Suprapubic skin (tissue), 4 donors: ENCODE results near the gene AKAP1. TPM values are rescaled to one million over a fixed set of nuclear protein-coding genes. Genes with fewer than 3 reads are reported as not detected.
"Not testable (repeated sequence)": the region's sequence is repeated elsewhere in the genome, so short reads cannot be mapped to it uniquely, and the experiment has no call there.

Experiments used
- DNase-seq, 2 donors: peaks; one replicate each; pipeline ENCODE4 v3.0.0-alpha.2; 2019; ENCODE audit warnings: low spot score in 2 of 2
- H3K27ac ChIP-seq: fragments of 200-600 bp; sonication (generic); one replicate; pipeline ENCODE4 v1.5.1; 2019
- H3K27me3 ChIP-seq: fragments of 200-600 bp; sonication (generic); one replicate; pipeline ENCODE4 v1.5.1; 2019
- H3K36me3 ChIP-seq: fragments of 200-600 bp; sonication (generic); one replicate; pipeline ENCODE4 v1.5.1; 2019
- H3K4me1 ChIP-seq: fragments of 200-600 bp; sonication (generic); one replicate; pipeline ENCODE4 v1.5.1; 2019
- H3K4me3 ChIP-seq: fragments of 200-600 bp; sonication (generic); one replicate; pipeline ENCODE4 v1.5.1; 2019; ENCODE audit warnings: mild to moderate bottlenecking
- H3K9me3 ChIP-seq: fragments of 200-600 bp; sonication (generic); one replicate; pipeline ENCODE4 v1.5.1; 2019
- CTCF ChIP-seq, 2 donors: fragments of 200-600 bp in 1 of 2; fragments of 450-650 bp in 1 of 2; sonication (generic) in 1 of 2; IDR thresholded peaks; one replicate each; pipeline ENCODE4 v1.5.1; 2016 to 2019; ENCODE audit warnings: antibody characterized with exemption in 2 of 2, mild to moderate bottlenecking in 1 of 2, moderate library complexity in 1 of 2
- EP300 ChIP-seq: sonication (generic); formaldehyde crosslinking; IDR thresholded peaks from one replicate; pipeline ENCODE4 v1.6.1; 2017; ENCODE audit warnings: antibody characterized with exemption
- POLR2A ChIP-seq, 2 donors: fragments of 450-650 bp; IDR thresholded peaks; one replicate each; pipeline ENCODE4 v1.6.1; 2017; ENCODE audit warnings: antibody characterized with exemption in 2 of 2, mild to moderate bottlenecking in 2 of 2, moderate library complexity in 2 of 2
- POLR2AphosphoS5 ChIP-seq, 3 donors: sonication (generic); formaldehyde crosslinking; IDR thresholded peaks; one replicate each; pipeline ENCODE4 v1.6.1; 2017; ENCODE audit warnings: antibody characterized with exemption in 3 of 3
- WGBS: methylation state at CpG from one replicate; pipeline ENCODE4 v1.1.5; 2018; 5-methylcytosine and 5-hydroxymethylcytosine counted together
- total RNA-seq, 4 donors: library from RNA; depleted of rRNA; stranded (reverse); fragments of >200 nt; gene quantifications; one replicate each; pipeline ENCODE4 v1.1.0, GENCODE V29; 2016

Gene AKAP1
- total RNA-seq, 4 donors from 2014 or later, result 50.1 to 76.2 (median 56.4) TPM

DNA sequence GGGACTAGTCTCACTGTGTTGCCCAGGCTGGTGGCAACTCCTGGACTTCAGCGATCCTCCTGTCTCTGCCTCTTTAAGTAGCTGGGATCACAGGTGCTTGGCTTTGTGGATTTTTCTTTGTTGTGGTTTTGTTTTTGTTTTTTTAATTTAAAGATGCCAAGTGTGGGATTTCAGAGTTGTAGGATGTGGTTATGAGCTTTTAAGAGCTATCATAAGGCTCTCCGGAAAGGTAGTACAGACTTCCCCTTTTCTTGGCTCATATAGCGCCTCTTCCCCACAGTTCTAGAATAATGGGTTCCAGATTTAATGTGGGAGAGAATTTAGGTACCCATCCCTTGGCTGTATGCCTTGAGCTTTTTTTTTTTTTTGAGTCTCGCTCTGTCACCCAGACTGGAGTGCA, 17.1 kb downstream of the AKAP1 start:
- H3K27me3 ChIP-seq, result no peaks in the 10 kb centered on the region
- 71% methylated on average over 4 of the region's 4 CpGs for WGBS
- peaks cover 28% of the 10 kb centered on the region for H3K4me1 ChIP-seq
- no peak overlapping the region for H3K27ac ChIP-seq
- H3K4me3 ChIP-seq, result no peak overlapping the region
- H3K36me3 ChIP-seq, result no peaks in the 10 kb centered on the region
- TF ChIP-seq CTCF (IDR thresholded peaks at IDR 0.05) (no peak), EP300 (no peak), POLR2A (IDR thresholded peaks at IDR 0.05) (no peak), POLR2AphosphoS5 (IDR thresholded peaks at IDR 0.05) (no peak)
- no peak for DNase-seq
- H3K9me3 ChIP-seq, result no peaks in the 10 kb centered on the region

DNA sequence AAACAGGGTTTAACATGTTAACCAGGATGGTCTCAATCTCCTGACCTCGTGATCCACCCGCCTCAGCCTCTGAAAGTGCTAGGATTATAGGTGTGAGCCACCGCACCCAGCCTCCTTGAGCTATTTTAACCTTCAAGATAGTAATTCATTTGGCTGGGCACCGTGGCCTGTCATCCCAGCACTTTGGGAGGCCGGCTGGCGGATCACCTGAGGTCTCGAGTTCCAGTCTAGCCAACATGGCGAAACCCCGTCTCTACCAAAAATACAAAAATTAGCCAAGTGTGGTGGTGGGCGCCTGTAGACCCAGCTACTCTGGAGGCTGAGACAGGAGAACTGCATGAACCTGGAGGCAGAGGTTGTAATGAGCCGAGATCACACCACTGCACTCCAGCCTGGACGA, 17.6 kb downstream of the AKAP1 start:
- H3K36me3 ChIP-seq, H3K27me3 ChIP-seq, H3K27ac ChIP-seq, H3K4me3 ChIP-seq, H3K9me3 ChIP-seq, DNase-seq: not testable (repeated sequence)
- peaks cover 29% of the 10 kb centered on the region for H3K4me1 ChIP-seq
- 94% methylated on average over 12 of the region's 12 CpGs for WGBS

- Histone ChIP-seq H3K4me1 (peaks cover 40% of the 10 kb centered on the region), H3K36me3 (no peaks in the 10 kb centered on the region), H3K27ac (no peak overlapping the region), H3K9me3 (no peaks in the 10 kb centered on the region), H3K4me3 (no peak overlapping the region), H3K27me3 (no peaks in the 10 kb centered on the region)
- DNase-seq, result no peak
- 81% methylated on average over 7 of the region's 7 CpGs for WGBS
- TF ChIP-seq CTCF (IDR thresholded peaks at IDR 0.05), result no peak
- TF ChIP-seq POLR2AphosphoS5 (IDR thresholded peaks at IDR 0.05), result no peak
- TF ChIP-seq POLR2A (IDR thresholded peaks at IDR 0.05), result no peak
- TF ChIP-seq EP300, result no peak
Observed at GRCh38 chr17:57104461-57105175, 19.6 kb downstream of the AKAP1 start.

DNA sequence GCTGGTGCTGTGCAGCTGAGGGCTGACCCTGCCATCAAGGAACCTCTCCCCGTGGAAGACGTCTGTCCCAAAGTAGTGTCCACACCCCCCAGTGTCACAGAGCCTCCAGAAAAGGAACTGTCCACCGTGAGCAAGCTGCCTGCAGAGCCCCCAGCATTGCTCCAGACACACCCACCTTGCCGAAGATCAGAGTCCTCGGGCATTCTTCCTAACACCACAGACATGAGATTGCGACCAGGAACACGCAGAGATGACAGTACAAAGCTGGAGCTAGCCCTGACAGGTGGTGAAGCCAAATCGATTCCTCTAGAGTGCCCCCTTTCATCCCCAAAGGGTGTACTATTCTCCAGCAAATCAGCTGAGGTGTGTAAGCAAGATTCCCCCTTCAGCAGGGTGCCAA, 20.5 kb downstream of the AKAP1 start:
- no peaks in the 10 kb centered on the region for H3K9me3 ChIP-seq
- H3K4me3 ChIP-seq, result no peak overlapping the region
- DNase-seq, result no peak
- no peaks in the 10 kb centered on the region for H3K36me3 ChIP-seq
- no peak overlapping the region for H3K27ac ChIP-seq
- TF ChIP-seq POLR2AphosphoS5 (IDR thresholded peaks at IDR 0.05) (no peak), CTCF (IDR thresholded peaks at IDR 0.05) (no peak), EP300 (no peak), POLR2A (IDR thresholded peaks at IDR 0.05) (no peak)
- no peaks in the 10 kb centered on the region for H3K27me3 ChIP-seq
- H3K4me1 ChIP-seq, result peaks cover 50% of the 10 kb centered on the region
- WGBS, result 71% methylated on average over 8 of the region's 8 CpGs

- Histone ChIP-seq H3K36me3 (peaks cover 3% of the 10 kb centered on the region), H3K4me3 (no peak overlapping the region), H3K27ac (no peak overlapping the region), H3K27me3 (no peaks in the 10 kb centered on the region), H3K4me1 (peaks cover 54% of the 10 kb centered on the region), H3K9me3 (no peaks in the 10 kb centered on the region)
- no peak for DNase-seq
- WGBS, result 84% methylated on average over 16 of the region's 17 CpGs
- TF ChIP-seq CTCF (IDR thresholded peaks at IDR 0.05) (peak in 1 of 2 donors; percentile 8), POLR2AphosphoS5 (IDR thresholded peaks at IDR 0.05) (no peak), EP300 (no peak), POLR2A (IDR thresholded peaks at IDR 0.05) (no peak)
Observed at GRCh38 chr17:57106107-57106835, 21.2 kb downstream of the AKAP1 start.
